Retinal pigment epithelial cell (primary cell): ENCODE results near the gene COCH.

ENCODE experiments used
- DNase-seq: peaks from one replicate; pipeline ENCODE4 v3.0.0-alpha.2; 2010; ENCODE audit warnings: low read depth
- H3K4me3 ChIP-seq: 2 replicates; pipeline ENCODE4 v1.5.1; 2011; ENCODE audit warnings: mild to moderate bottlenecking, low read length, control low read depth, moderate library complexity
- CTCF ChIP-seq: conservative IDR thresholded peaks from 2 replicates; pipeline ENCODE4 v1.5.1; 2011; ENCODE audit warnings: low read depth, low read length, control low read depth, inconsistent platforms

Gene COCH

GRCh38 chr14:30842431-30842830 lies 31.9 kb upstream of the COCH start:
- H3K4me3 ChIP-seq, result no peak overlapping the region
- no peak for TF ChIP-seq CTCF
- no peak for DNase-seq

GRCh38 chr14:30848449-30849240 lies 25.7 kb upstream of the COCH start:
- H3K4me3 ChIP-seq, result no peak overlapping the region
- no peak for DNase-seq
- no peak for TF ChIP-seq CTCF

- no peak overlapping the region for H3K4me3 ChIP-seq
- TF ChIP-seq CTCF, result no peak
- DNase-seq, result no peak
Measured at GRCh38 chr14:30849354-30849753, 25.0 kb upstream of the COCH start.

GRCh38 chr14:30849983-30850382 lies 24.4 kb upstream of the COCH start:
- no peak overlapping the region for H3K4me3 ChIP-seq
- no peak for DNase-seq
- TF ChIP-seq CTCF, result no peak

- no peak for DNase-seq
- no peak overlapping the region for H3K4me3 ChIP-seq
- TF ChIP-seq CTCF, result no peak
Measured at GRCh38 chr14:30853946-30854345, 20.4 kb upstream of the COCH start.

GRCh38 chr14:30854492-30854891 lies 19.9 kb upstream of the COCH start:
- no peak overlapping the region for H3K4me3 ChIP-seq
- no peak for DNase-seq
- TF ChIP-seq CTCF, result no peak

- no peak for TF ChIP-seq CTCF
- no peak overlapping the region for H3K4me3 ChIP-seq
- DNase-seq, result no peak
Measured at GRCh38 chr14:30855345-30856037, 18.9 kb upstream of the COCH start.
